SK-N-SH treated with all-trans-retinoic acid at 6 μM for 48 hours (cell line): ENCODE results near the gene DERA.

Source experiments
- ATAC-seq: fragments of 200-7000 bp; cut with Tn5 transposase; 3 replicates; pipeline ENCODE4 v1.9.1; 2020; ENCODE audit warnings: mild to moderate bottlenecking, moderate library complexity
- ARNTL ChIP-seq: fragments of 450-650 bp; formaldehyde crosslinking; IDR thresholded peaks from 2 replicates; pipeline ENCODE4 v1.5.0; 2020; ENCODE audit warnings: low read depth, mild to moderate bottlenecking, moderate library complexity, borderline replicate concordance
- BACH2 ChIP-seq: fragments of 250-450 bp; sonication (Bioruptor Pico); IDR thresholded peaks from 2 replicates; pipeline ENCODE4 v1.9.0; 2021; ENCODE audit warnings: mild to moderate bottlenecking, borderline replicate concordance
- CREB5 ChIP-seq: fragments of 250-450 bp; sonication (Bioruptor Pico); IDR thresholded peaks from 2 replicates; pipeline ENCODE4 v1.5.1; 2020; ENCODE audit warnings: low read depth, mild to moderate bottlenecking, moderate library complexity
- CSDC2 ChIP-seq: fragments of 250-450 bp; sonication (Bioruptor Pico); IDR thresholded peaks from 2 replicates; pipeline ENCODE4 v1.5.0; 2020; ENCODE audit warnings: mild to moderate bottlenecking, moderate library complexity
- CSRNP3 ChIP-seq: fragments of 250-450 bp; sonication (Bioruptor Pico); IDR thresholded peaks from 2 replicates; pipeline ENCODE4 v1.5.1; 2021; ENCODE audit warnings: mild to moderate bottlenecking, moderate library complexity
- ESRRG ChIP-seq: fragments of 250-450 bp; sonication (Bioruptor Pico); IDR thresholded peaks from 2 replicates; pipeline ENCODE4 v1.6.1; 2021; ENCODE audit warnings: mild to moderate bottlenecking
- GLIS3 ChIP-seq: fragments of 250-450 bp; sonication (Bioruptor Pico); IDR thresholded peaks from 2 replicates; pipeline ENCODE4 v1.5.0; 2020; ENCODE audit warnings: mild to moderate bottlenecking, moderate library complexity
- ISL1 ChIP-seq: fragments of 250-450 bp; sonication (Bioruptor Pico); IDR thresholded peaks from 2 replicates; pipeline ENCODE4 v2.1.2; 2022; ENCODE audit warnings: mild to moderate bottlenecking, moderate library complexity
- OSR1 ChIP-seq: fragments of 250-450 bp; sonication (Bioruptor Pico); IDR thresholded peaks from 2 replicates; pipeline ENCODE4 v1.8.0; 2022; ENCODE audit warnings: moderate library complexity, mild to moderate bottlenecking, inconsistent platforms
- PATZ1 ChIP-seq: fragments of 250-450 bp; sonication (Bioruptor Pico); IDR thresholded peaks from 2 replicates; pipeline ENCODE4 v1.8.0; 2020; ENCODE audit warnings: mild to moderate bottlenecking, moderate library complexity, borderline replicate concordance
- POU6F1 ChIP-seq: fragments of 250-450 bp; sonication (Bioruptor Pico); IDR thresholded peaks from 2 replicates; pipeline ENCODE4 v1.8.0; 2021; ENCODE audit warnings: low read depth, mild to moderate bottlenecking, moderate library complexity, borderline replicate concordance
- PPARA ChIP-seq: fragments of 250-450 bp; sonication (Bioruptor Pico); IDR thresholded peaks from 2 replicates; pipeline ENCODE4 v1.5.0; 2020; ENCODE audit warnings: mild to moderate bottlenecking, borderline replicate concordance
- RARB ChIP-seq: fragments of 250-450 bp; sonication (Bioruptor Pico); IDR thresholded peaks from 2 replicates; pipeline ENCODE4 v1.8.0; 2021; ENCODE audit warnings: mild to moderate bottlenecking, moderate library complexity
- SNAI2 ChIP-seq: fragments of 250-450 bp; sonication (Bioruptor Pico); IDR thresholded peaks from 2 replicates; pipeline ENCODE4 v1.5.0; 2020; ENCODE audit warnings: mild to moderate bottlenecking, moderate library complexity
- TCF4 ChIP-seq: fragments of 250-450 bp; sonication (Bioruptor Pico); IDR thresholded peaks from 2 replicates; pipeline ENCODE4 v1.8.0; 2021; ENCODE audit warnings: mild to moderate bottlenecking, moderate library complexity, borderline replicate concordance
- TOX ChIP-seq: fragments of 250-450 bp; sonication (Bioruptor Pico); IDR thresholded peaks from 2 replicates; pipeline ENCODE4 v1.8.0; 2021; ENCODE audit warnings: mild to moderate bottlenecking, moderate library complexity, borderline replicate concordance
- TSHZ2 ChIP-seq: fragments of 250-450 bp; sonication (Bioruptor Pico); IDR thresholded peaks from 2 replicates; pipeline ENCODE4 v1.5.0; 2020; ENCODE audit warnings: mild to moderate bottlenecking, moderate library complexity
- ZC3H10 ChIP-seq: fragments of 250-450 bp; sonication (Bioruptor Pico); IDR thresholded peaks from 2 replicates; pipeline ENCODE4 v1.5.1; 2021; ENCODE audit warnings: mild to moderate bottlenecking, moderate library complexity
- ZFP3 ChIP-seq: fragments of 250-450 bp; sonication (Bioruptor Pico); IDR thresholded peaks from 2 replicates; pipeline ENCODE4 v1.5.0; 2020; ENCODE audit warnings: mild to moderate bottlenecking, moderate library complexity
- ZFP30 ChIP-seq: fragments of 450-650 bp; formaldehyde crosslinking; IDR thresholded peaks from 2 replicates; pipeline ENCODE4 v1.5.0; 2022; ENCODE audit warnings: mild to moderate bottlenecking, moderate library complexity
- ZNF565 ChIP-seq: fragments of 450-650 bp; formaldehyde crosslinking; conservative IDR thresholded peaks from 2 replicates; pipeline ENCODE4 v1.5.0; 2020; ENCODE audit warnings: low read depth, mild to moderate bottlenecking, moderate library complexity
- ZNF70 ChIP-seq: fragments of 450-650 bp; formaldehyde crosslinking; IDR thresholded peaks from 2 replicates; pipeline ENCODE4 v1.5.0; 2020; ENCODE audit warnings: mild to moderate bottlenecking, moderate library complexity
- ZNF8 ChIP-seq: fragments of 450-650 bp; formaldehyde crosslinking; IDR thresholded peaks from 2 replicates; pipeline ENCODE4 v1.5.0; 2020; ENCODE audit warnings: mild to moderate bottlenecking, moderate library complexity

Gene DERA

GRCh38 chr12:15863984-15864383 lies 47.1 kb upstream of the DERA start:
- ATAC-seq: no peak
- TF ChIP-seq TCF4 (CRISPR knock-in tag) (no peak), RARB (CRISPR knock-in tag) (no peak), ESRRG (CRISPR knock-in tag) (no peak), OSR1 (no peak), TSHZ2 (CRISPR knock-in tag) (no peak), TOX (no peak), ZFP3 (CRISPR knock-in tag) (no peak), GLIS3 (CRISPR knock-in tag) (no peak), CSDC2 (no peak), PPARA (CRISPR knock-in tag) (no peak), CSRNP3 (no peak), POU6F1 (no peak), ZNF8 (CRISPR knock-in tag) (no peak), ZC3H10 (no peak), PATZ1 (CRISPR knock-in tag) (no peak), ZFP30 (no peak), CREB5 (CRISPR knock-in tag) (no peak)

GRCh38 chr12:15868186-15868585 lies 42.9 kb upstream of the DERA start:
- no peak for ATAC-seq
- TF ChIP-seq CSDC2 (no peak), ESRRG (CRISPR knock-in tag) (no peak), RARB (CRISPR knock-in tag) (no peak), SNAI2 (CRISPR knock-in tag) (no peak), ISL1 (CRISPR knock-in tag) (no peak), ARNTL (no peak), PATZ1 (CRISPR knock-in tag) (no peak), BACH2 (CRISPR knock-in tag) (no peak), ZFP3 (CRISPR knock-in tag) (no peak), ZNF565 (CRISPR knock-in tag) (no peak), ZC3H10 (no peak), TCF4 (CRISPR knock-in tag) (no peak), ZNF70 (CRISPR knock-in tag) (no peak), OSR1 (no peak), TOX (no peak), CSRNP3 (no peak), TSHZ2 (CRISPR knock-in tag) (no peak)
